GM06990 (cell line): ENCODE data around the gene ZDHHC5.
A peak's percentile ranks its signal among the peaks of the same experiment; 100 is the strongest.

Source experiments
- DNase-seq: peaks from one replicate; pipeline ENCODE4 v3.0.0-alpha.2; 2011; ENCODE audit not compliant: insufficient read length; ENCODE audit errors: extremely low read depth
- H3K27me3 ChIP-seq: replicated peaks from 2 replicates; pipeline ENCODE4 v1.6.0; 2011; ENCODE audit warnings: low read length; ENCODE audit not compliant: control insufficient read depth, insufficient read depth
- H3K36me3 ChIP-seq: 2 replicates; pipeline ENCODE4 v1.5.1; 2011; ENCODE audit warnings: low read length; ENCODE audit not compliant: control insufficient read depth, insufficient read depth
- H3K4me3 ChIP-seq: replicated peaks from 2 replicates; pipeline ENCODE4 v1.5.1; 2011; ENCODE audit warnings: low read depth, mild to moderate bottlenecking, control low read depth, low read length
- CTCF ChIP-seq: IDR thresholded peaks from 2 replicates; pipeline ENCODE4 v1.5.1; 2011; ENCODE audit warnings: low read length, control low read depth, mild to moderate bottlenecking, inconsistent platforms; ENCODE audit not compliant: insufficient read depth, poor library complexity, severe bottlenecking

Gene ZDHHC5

GRCh38 chr11:57663975-57664374 is 3.9 kb upstream of the ZDHHC5 start:
- peaks cover 13% of the 10 kb centered on the region for H3K36me3 ChIP-seq
- no peak overlapping the region for H3K4me3 ChIP-seq
- no peak for DNase-seq
- TF ChIP-seq CTCF, result no peak
- H3K27me3 ChIP-seq, result no peaks in the 10 kb centered on the region

- TF ChIP-seq CTCF, result no peak
- Histone ChIP-seq H3K4me3 (peak overlapping the region; percentile 81), H3K36me3 (peaks cover 2% of the 10 kb centered on the region; the same call in 1 of the 2 replicates), H3K27me3 (no peaks in the 10 kb centered on the region)
- DNase-seq, result peak; percentile 93
These were observed 688 bp upstream of the ZDHHC5 start for GRCh38 chr11:57667117-57667735.

- DNase-seq, result no peak
- Histone ChIP-seq H3K27me3 (no peaks in the 10 kb centered on the region), H3K4me3 (peak overlapping the region; percentile 81), H3K36me3 (peaks cover 8% of the 10 kb centered on the region)
- no peak for TF ChIP-seq CTCF
These were observed 494 bp downstream of the ZDHHC5 start for GRCh38 chr11:57668434-57668782.

- no peak for DNase-seq
- no peak for TF ChIP-seq CTCF
- H3K27me3 ChIP-seq, result no peaks in the 10 kb centered on the region
- H3K4me3 ChIP-seq, result no peak overlapping the region
- peaks cover 13% of the 10 kb centered on the region for H3K36me3 ChIP-seq
These were observed 6.3 kb downstream of the ZDHHC5 start for GRCh38 chr11:57674251-57674650.

GRCh38 chr11:57675176-57675941 is 7.4 kb downstream of the ZDHHC5 start:
- no peak overlapping the region for H3K4me3 ChIP-seq
- TF ChIP-seq CTCF, result no peak
- no peak for DNase-seq
- peaks cover 16% of the 10 kb centered on the region for H3K36me3 ChIP-seq
- H3K27me3 ChIP-seq, result no peaks in the 10 kb centered on the region
